Heart right ventricle (tissue), 16 donors: ENCODE measurements around the gene NSL1. TPM values are rescaled to one million over a fixed set of nuclear protein-coding genes. Genes with fewer than 3 reads are reported as not detected.
A peak's percentile ranks its signal among the peaks of the same experiment; 100 is the strongest.

Experiments
- ATAC-seq, 8 donors: fragments of 200-7000 bp; cut with Tn5 transposase; one replicate each; pipeline ENCODE4 v1.9.1; 2020; ENCODE audit warnings: mild to moderate bottlenecking in 8 of 8, moderate library complexity in 8 of 8, moderate number of reproducible peaks in 1 of 8
- DNase-seq, 2 donors: peaks; one replicate each; pipeline ENCODE4 v3.0.0-alpha.2; 2020
- H3K27ac ChIP-seq, 10 donors: fragments of 200-600 bp; sonication (generic) in 2 of 10; one replicate each; pipeline versions ENCODE4 v1.5.0 to v1.8.0; 2020 to 2022; ENCODE audit warnings: mild to moderate bottlenecking in 3 of 10
- H3K27me3 ChIP-seq, 7 donors: fragments of 200-600 bp; one replicate each; pipeline ENCODE4 v1.8.0; 2021 to 2022; ENCODE audit warnings: mild to moderate bottlenecking in 2 of 7
- H3K36me3 ChIP-seq, 9 donors: fragments of 200-600 bp; sonication (generic) in 1 of 9; one replicate each; pipeline versions ENCODE4 v1.5.0 to v1.8.0; 2020 to 2022; ENCODE audit warnings: mild to moderate bottlenecking in 2 of 9
- H3K4me1 ChIP-seq, 9 donors: fragments of 200-600 bp; sonication (generic) in 1 of 9; one replicate each; pipeline versions ENCODE4 v1.5.0 to v1.8.0; 2020 to 2022; ENCODE audit warnings: mild to moderate bottlenecking in 4 of 9
- H3K4me3 ChIP-seq, 10 donors: fragments of 200-600 bp; sonication (generic) in 2 of 10; one replicate each; pipeline versions ENCODE4 v1.5.0 to v1.8.0; 2020 to 2022; ENCODE audit warnings: mild to moderate bottlenecking in 7 of 10, moderate library complexity in 2 of 10
- H3K9me3 ChIP-seq, 11 donors: fragments of 200-600 bp in 10 of 11; sonication (generic) in 2 of 11; one replicate each; pipeline versions ENCODE4 v1.5.0 to v1.8.0; 2013 to 2022; ENCODE audit warnings: mild to moderate bottlenecking in 2 of 11, control low read depth in 1 of 11, moderate library complexity in 1 of 11
- CTCF ChIP-seq, 9 donors: fragments of 200-600 bp; sonication (generic) in 2 of 9; IDR thresholded peaks; one replicate each; pipeline versions ENCODE4 v1.5.0 to v1.8.0; 2021 to 2022; ENCODE audit warnings: antibody characterized with exemption in 9 of 9, mild to moderate bottlenecking in 5 of 9, moderate library complexity in 1 of 9
- WGBS, 2 donors: extraction: QIAGEN DNeasy Blood & Tissue Kit; methylation state at CpG; one replicate each; pipeline ENCODE4 v1.1.7; 2013; ENCODE audit warnings: inconsistent platforms in 1 of 2; 5-methylcytosine and 5-hydroxymethylcytosine counted together
- intact Hi-C, 10 donors: fragments of 100-400 bp; cut with DNase I; formaldehyde crosslinking; loops; one replicate each; pipeline versions ENCODE4 v1.11.1 to v1.14.2; 2022
- polyA plus RNA-seq, 2 donors: library from polyadenylated mRNA; stranded (reverse); fragments of 200-250 nt; gene quantifications; one replicate each; pipeline ENCODE4 v1.2.3, GENCODE V29; 2013
- total RNA-seq, 10 donors: library from RNA; stranded (reverse); fragmentation: NEBNext Ultra II Directional in 3 of 10; extraction: Animal tissue kit (Norgen Biotek cat#: 25700) in 3 of 10; gene quantifications; one replicate each; pipeline versions ENCODE4 v1.2.1 to v1.2.4, GENCODE V29; 2021 to 2023
- donor health status: Arrhythmogenic right ventricular cardiomyopathy.
- donor health status: ischemic (EF 13 %, LVEDD 7.1; RV severe dilation, severe dysfunction).
- donor health status: healthy with polysubstance abuse.
- donor health status: DM: no; HTN: yes; CAD: no.
- donor health status: DM: no; HTN: no; CAD: no.
- donor health status: ischemic (EF 25% LVEDD 6.9; RV normal size, moderate dysfunction).
- donor health status: ischemic (EF 25% LVEDD 5.7; RV mildly dilated, moderate dysfunction).
- donor health status: healthy.
- donor health status: DM: yes; HTN: yes; CAD: no.
- donor health status: Ischemic cardiomyopathy.
- donor health status: ischemic (EF 35%, LVEDD 5.7; RV mildly dilated, moderate dysfunction).
- donor health status: nonischemic (EF 11% LVEDD 7.7; RV severe dilation, severe dysfunction).
- donor health status: DM: yes; HTN: yes; CAD: no.
- donor health status: PGD.
- donor health status: ischemic (EF 29% LVEDD 5.4; RV normal size, mild dysfunction).
- donor health status: nonischemic (EF 23%, LVEDD 6.1; RV moderate dilation, normal function).

NSL1 gene
- total and polyA plus RNA-seq, 12 donors, result 9.4 to 30.1 (median 23.7) TPM

GRCh38 chr1:212680680-212681389, 110.7 kb downstream of the NSL1 start:
- 44 to 51% methylated on average over 4 of the region's 4 CpGs for WGBS, 2 donors
- Histone ChIP-seq H3K4me1 (peaks cover 0 to 54% (median 0%) of the 10 kb centered on the region in 9 donors), H3K36me3 (no peaks in the 10 kb centered on the region), H3K27ac (no peak overlapping the region), H3K27me3 (peaks cover 0 to 8% (median 0%) of the 10 kb centered on the region in 7 donors), H3K9me3 (no peaks in the 10 kb centered on the region), H3K4me3 (no peak overlapping the region)
- DNase-seq (no peak), ATAC-seq (no peak)
- TF ChIP-seq CTCF (IDR thresholded peaks at IDR 0.05), result no peak
- intact Hi-C loops, result no loop called here

GRCh38 chr1:212678456-212679410, 112.8 kb downstream of the NSL1 start:
- H3K4me1 ChIP-seq, result peaks cover 0 to 36% (median 0%) of the 10 kb centered on the region in 9 donors
- DNase-seq (no peak), ATAC-seq (no peak)
- H3K36me3 ChIP-seq, result no peaks in the 10 kb centered on the region
- peaks cover 0 to 4% (median 0%) of the 10 kb centered on the region in 7 donors for H3K27me3 ChIP-seq
- H3K27ac ChIP-seq, result peak overlapping the region in 1 of 10 donors; percentile 47
- intact Hi-C loops, result no loop called here
- H3K9me3 ChIP-seq, result no peaks in the 10 kb centered on the region
- TF ChIP-seq CTCF (IDR thresholded peaks at IDR 0.05), result no peak
- no peak overlapping the region for H3K4me3 ChIP-seq
- 71 to 74% methylated on average over 11 of the region's 11 CpGs for WGBS, 2 donors

DNA sequence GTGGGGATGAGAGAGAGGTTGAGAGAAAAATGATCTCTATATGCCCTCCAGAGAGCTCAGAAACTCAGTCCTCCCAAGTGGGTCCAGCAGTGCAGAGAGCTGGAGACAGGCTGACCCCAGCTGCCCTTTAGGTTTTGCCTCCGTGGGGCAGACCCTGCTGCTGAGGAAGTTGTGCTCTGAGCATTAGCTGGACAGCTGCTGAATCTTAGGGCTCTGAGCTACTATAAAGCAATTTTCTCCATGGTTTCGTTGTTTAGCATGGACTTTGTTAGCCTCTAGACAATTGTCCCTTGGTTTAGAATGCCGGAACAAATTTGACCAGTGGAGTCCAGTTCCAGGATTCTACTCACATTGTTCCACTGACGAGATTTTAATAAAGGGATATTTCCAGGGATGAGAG, 114.0 kb downstream of the NSL1 start:
- Histone ChIP-seq H3K36me3 (no peaks in the 10 kb centered on the region), H3K4me1 (peaks cover 0 to 24% (median 0%) of the 10 kb centered on the region in 9 donors), H3K27ac (no peak overlapping the region), H3K4me3 (no peak overlapping the region), H3K27me3 (peaks cover 0 to 3% (median 0%) of the 10 kb centered on the region in 7 donors), H3K9me3 (no peaks in the 10 kb centered on the region)
- 78 to 85% methylated on average over 4 of the region's 4 CpGs for WGBS, 2 donors
- ATAC-seq (no peak), DNase-seq (no peak)
- TF ChIP-seq CTCF (IDR thresholded peaks at IDR 0.05), result no peak
- intact Hi-C loops, result no loop called here

GRCh38 chr1:212677136-212677535, 114.4 kb downstream of the NSL1 start:
- intact Hi-C loops, result no loop called here
- DNase-seq, result no peak
- ATAC-seq, result no peak

More at GRCh38 chr1:212677136-212677535, 114.4 kb downstream of the NSL1 start:
- WGBS, 2 donors, result 81 to 84% methylated on average over 4 of the region's 4 CpGs
- Histone ChIP-seq H3K27me3 (peaks cover 0 to 3% (median 0%) of the 10 kb centered on the region in 7 donors), H3K4me1 (peaks cover 0 to 20% (median 0%) of the 10 kb centered on the region in 9 donors), H3K27ac (no peak overlapping the region), H3K4me3 (no peak overlapping the region), H3K36me3 (no peaks in the 10 kb centered on the region), H3K9me3 (no peaks in the 10 kb centered on the region)
- TF ChIP-seq CTCF (IDR thresholded peaks at IDR 0.05), result no peak
